ENCODE results near the gene GRIN3B.

The GRIN3B gene

DNA sequence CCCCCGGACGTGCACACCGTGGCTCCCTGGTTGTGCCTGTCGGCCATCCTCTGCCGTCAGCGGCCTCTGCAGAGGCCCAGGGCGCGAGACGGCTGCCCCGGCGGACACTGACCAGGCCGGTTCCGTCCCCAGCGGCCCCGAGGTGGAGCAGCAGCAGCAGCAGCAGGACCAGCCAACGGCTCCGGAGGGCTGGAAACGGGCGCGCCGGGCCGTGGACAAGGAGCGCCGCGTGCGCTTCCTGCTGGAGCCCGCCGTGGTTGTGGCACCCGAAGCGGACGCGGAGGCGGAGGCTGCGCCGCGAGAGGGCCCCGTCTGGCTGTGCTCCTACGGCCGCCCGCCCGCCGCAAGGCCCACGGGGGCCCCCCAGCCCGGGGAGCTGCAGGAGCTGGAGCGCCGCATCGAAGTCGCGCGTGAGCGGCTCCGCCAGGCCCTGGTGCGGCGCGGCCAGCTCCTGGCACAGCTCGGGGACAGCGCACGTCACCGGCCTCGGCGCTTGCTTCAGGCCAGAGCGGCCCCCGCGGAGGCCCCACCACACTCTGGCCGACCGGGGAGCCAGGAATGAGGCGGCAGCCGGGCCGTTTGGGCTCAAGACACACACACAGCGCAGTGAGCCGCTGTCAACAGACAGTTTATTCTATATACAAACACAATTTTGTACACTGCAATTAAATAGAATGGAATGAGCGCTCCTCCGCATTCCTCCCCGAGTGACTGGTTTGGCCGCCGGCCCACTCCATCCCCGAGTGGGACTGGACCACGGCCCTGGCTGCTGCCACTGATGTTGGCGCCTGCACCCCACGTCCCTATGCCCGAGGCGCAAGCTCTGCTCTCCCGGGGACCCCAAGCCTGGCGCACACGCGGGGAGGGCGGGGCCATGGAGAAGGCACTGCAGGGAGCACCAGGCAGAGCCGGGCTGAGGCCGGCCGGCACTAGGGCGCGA lies 9.1 kb downstream of the GRIN3B start:
- no peak for DNase-seq

GRCh38 chr19:1009981-1010538 lies 9.8 kb downstream of the GRIN3B start:
- no peak for DNase-seq

DNA sequence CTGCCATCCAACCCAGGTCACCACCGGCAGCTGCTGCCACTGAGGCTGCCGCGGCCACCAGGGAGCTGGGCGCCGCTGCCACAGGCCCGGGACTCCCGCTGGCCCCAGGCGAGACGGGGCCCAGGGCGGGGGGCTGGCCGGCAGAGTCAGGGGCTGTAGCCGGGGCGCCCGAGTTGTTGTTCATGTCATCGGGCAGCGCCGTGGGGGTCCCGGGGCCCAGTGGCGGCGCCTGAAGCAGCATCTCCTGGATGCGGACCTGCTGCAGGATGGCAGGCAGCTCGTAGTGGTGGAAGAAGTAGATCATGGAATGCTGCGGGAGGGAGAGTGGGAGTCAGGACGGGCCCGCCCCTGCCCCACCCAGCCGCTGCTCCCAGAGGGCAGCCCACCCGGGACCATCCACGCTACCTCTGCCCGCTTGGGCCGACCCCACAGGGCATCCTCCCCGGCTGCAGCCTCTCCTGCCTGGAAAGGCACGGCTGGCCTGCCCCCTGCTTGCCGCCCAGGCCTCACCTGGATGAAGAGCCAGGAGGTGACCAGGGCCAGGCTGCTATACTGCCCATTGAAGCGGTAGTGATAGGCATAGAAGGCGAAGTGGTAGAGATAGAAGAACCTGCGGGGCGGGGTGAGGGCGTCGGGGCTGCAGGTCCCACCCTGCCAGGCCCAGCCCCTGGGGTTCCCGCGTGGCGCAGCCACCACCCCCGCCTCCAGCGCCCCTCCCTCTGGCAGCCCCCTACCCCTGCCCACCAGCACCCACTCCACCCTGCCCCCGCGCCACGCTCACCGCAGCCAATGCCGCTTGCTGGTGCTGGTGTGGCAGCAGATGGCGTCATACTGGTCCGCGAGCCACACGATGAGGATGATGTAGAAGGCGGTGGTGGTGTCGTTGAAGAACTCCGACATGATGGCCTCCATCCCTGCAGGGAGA lies 10.6 kb downstream of the GRIN3B start:
- DNase-seq, result no peak

- DNase-seq, result no peak
Observed at GRCh38 chr19:1011831-1012333, 11.7 kb downstream of the GRIN3B start.

- DNase-seq, result no peak
Observed at GRCh38 chr19:1012334-1012733, 12.1 kb downstream of the GRIN3B start.

DNA sequence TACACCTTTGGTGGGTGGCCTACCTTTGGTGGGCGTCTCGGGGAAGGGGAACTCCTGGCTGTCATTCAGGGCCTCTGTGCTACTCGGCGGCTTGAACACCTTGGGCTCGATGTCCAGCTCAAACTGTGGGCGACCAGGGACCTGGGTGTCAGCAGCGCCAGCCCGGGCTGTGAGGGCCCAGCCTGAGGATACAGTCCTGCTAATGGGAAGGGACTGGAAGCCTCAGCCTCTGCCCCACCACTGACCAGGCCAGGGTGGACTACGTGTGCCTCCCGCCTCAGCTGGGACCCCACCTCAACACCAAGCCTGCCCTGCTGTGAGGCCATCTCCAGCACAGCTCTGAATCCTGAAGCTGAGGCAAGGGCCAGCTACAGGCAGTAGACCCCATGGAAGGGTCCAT lies 13.0 kb downstream of the GRIN3B start:
- no peak for DNase-seq

GRCh38 chr19:1014161-1015060 lies 14.2 kb downstream of the GRIN3B start:
- DNase-seq, result no peak

- no peak for DNase-seq
Observed at GRCh38 chr19:1015061-1015781, 15.0 kb downstream of the GRIN3B start.

DNA sequence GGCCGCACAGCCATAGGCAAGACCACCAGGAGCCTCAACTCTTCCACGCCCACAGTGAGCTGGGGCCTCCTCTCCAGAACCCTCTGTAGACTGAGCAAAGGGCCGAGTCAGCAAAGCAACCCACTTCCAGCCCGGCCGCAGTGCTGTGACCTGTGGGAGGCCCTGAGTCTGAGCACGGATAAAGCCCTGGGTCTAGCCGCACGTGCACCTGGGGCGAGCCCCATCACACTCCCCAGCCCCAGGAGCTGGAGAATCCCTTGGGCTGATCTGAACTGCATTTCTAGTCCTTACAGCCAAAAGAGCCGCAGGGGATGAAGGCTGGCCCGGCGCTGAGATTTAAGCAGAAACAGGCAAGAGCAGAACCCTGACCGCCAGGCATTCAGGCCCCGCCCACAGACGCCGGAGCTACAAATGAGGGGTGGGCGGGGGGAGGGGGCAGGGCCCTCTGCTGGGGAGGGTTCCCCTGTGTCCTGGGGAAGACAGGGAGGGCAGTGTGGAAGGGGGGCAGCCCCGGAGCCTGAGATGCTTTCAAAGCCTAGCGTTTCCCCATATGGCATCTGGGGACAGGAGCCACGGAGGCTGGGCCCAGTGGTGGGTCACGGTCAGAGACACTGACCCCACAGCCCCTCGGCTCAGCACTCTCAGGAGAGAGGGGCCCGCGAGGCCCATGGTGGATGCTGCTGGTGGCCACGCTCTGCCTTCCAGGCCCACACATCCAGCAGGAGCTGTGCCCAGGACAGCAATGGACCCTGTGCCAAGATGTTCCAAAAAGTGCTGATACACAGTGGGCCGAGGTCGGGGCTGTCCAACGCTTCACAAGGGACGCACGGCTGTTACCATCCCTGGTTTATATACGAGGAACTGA lies 15.8 kb downstream of the GRIN3B start:
- no peak for DNase-seq

- DNase-seq, result no peak
Observed at GRCh38 chr19:1016647-1017114, 16.5 kb downstream of the GRIN3B start.

GRCh38 chr19:1017115-1017905 lies 17.1 kb downstream of the GRIN3B start:
- no peak for DNase-seq

DNA sequence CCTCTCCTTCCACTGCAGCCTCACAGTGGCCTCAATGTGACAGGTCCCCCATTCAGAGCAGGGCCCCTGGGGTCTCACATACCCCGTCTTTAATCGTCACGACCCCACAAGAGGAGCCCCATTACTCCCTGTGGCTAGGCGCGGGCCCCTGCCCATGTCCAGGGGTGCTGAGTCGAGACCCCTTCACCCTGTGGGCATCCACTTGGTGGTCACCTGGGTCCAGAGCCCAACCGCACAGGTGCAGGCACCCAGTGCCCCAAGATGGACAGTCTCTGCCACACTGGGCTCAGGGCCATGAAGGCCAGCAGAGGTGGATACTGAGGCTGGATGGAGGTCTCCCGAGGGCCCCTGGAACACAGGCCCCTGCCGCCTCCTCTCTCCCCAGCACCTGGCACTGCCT lies 17.7 kb downstream of the GRIN3B start:
- DNase-seq, result no peak

DNA sequence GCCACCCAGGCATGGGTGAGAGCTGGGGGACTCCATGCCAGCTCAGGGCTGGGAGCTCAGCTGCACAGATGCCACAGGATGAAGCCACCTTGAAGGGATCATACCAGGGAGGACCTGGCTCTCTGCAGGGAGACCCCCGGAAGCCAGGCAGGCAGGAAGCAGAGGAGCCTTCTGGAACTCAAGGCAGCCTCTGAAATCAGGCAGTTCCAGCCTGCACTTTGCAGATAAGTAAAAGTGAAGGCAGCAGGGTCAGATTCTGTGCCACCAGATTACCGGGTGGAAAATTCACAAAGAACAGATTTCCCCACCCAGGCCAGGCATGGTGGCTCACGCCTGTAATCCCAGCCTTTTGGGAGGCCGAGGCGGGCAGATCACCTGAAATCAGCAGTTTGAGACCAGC lies 18.2 kb downstream of the GRIN3B start:
- DNase-seq, result no peak

GRCh38 chr19:1018932-1019615 lies 18.9 kb downstream of the GRIN3B start:
- DNase-seq, result no peak

DNA sequence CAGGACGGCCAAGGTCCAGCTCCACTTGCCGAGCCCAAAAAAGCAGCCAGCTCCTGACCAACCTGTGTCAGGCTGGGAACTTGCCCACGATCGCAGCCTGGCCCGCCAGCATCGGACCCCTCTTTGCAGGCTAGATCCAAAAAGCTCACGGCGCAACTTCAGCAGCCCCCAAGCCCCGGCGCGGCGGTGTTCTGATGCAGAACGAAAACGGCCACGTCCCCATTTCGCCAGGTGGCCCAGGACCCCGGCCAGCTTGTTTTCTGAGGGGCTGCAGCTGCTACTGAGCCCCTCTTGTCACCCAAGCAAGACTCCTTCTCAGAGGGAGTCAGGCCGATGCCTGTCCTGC lies 19.4 kb downstream of the GRIN3B start:
- DNase-seq, result no peak

GRCh38 chr19:1019980-1020867 lies 20.0 kb downstream of the GRIN3B start:
- no peak for DNase-seq

DNA sequence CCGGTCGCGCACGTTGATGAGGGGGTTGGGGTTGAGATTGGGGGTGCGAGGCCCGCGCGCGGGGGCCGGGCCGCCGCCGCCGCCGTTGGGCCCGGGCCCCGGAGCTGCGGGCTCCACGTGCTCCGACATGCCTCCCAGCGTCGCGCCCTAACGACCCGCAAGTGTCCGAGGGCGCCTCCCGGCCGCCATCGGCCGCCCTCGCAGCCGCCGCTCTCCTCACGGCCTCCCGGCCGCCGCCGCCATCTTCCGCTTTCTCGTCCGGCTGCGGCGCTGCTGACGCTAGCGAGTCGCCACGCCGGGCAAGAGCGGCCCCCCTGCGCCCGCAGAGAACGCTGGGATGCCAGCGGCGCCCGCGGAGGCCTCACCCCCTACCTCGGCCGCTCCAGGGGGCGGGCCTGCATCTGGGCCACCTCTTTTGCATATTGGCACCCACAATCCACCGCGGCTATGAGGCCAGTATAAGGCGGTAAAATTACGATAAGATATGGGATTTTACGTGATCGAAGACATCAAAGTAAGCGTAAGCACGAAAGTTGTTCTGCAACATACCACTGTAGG lies 20.7 kb downstream of the GRIN3B start, which contains the start of gene TMEM259:
Gene TMEM259, minus strand, starts transcription at position 256 of the 558 bp plus-strand sequence. Its CDS starts 127 bp downstream, at position 129.
- peak; percentile 97 for DNase-seq

Data from COR-L47 (cell line).